Measurements from ENCODE around the gene MCF2L.

DNA sequence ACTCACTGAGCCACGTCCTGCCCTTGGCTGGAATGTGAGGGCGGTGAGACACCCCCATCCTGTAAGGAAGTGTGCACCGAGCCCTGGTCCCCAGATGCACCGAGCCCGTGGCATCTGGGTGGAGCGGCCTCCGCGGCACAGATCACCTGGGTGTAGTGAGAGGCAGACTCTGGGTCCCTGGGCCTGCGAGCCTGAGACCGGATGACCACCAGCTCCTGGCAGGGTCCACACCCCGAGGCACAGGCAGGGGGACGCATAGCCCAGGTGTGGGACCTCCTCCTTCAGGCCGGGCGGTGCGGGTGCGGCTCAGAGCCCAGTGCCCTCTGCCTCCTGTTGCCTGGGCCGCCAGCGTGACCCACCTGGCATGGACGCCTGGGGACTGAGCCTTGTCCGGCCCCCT, 12.4 kb downstream of the MCF2L start:
- TF ChIP-seq ISL1 (CRISPR knock-in tag; IDR thresholded peaks at IDR 0.05) (no peak), TOX (CRISPR knock-in tag; IDR thresholded peaks at IDR 0.05; ENCODE audit: borderline replicate concordance) (no peak), ZNF565 (CRISPR knock-in tag; conservative IDR thresholded peaks at IDR 0.05; ENCODE audit: low read depth) (no peak), RARB (CRISPR knock-in tag; IDR thresholded peaks at IDR 0.05) (no peak)
- TF ChIP-seq, protein P1, sequence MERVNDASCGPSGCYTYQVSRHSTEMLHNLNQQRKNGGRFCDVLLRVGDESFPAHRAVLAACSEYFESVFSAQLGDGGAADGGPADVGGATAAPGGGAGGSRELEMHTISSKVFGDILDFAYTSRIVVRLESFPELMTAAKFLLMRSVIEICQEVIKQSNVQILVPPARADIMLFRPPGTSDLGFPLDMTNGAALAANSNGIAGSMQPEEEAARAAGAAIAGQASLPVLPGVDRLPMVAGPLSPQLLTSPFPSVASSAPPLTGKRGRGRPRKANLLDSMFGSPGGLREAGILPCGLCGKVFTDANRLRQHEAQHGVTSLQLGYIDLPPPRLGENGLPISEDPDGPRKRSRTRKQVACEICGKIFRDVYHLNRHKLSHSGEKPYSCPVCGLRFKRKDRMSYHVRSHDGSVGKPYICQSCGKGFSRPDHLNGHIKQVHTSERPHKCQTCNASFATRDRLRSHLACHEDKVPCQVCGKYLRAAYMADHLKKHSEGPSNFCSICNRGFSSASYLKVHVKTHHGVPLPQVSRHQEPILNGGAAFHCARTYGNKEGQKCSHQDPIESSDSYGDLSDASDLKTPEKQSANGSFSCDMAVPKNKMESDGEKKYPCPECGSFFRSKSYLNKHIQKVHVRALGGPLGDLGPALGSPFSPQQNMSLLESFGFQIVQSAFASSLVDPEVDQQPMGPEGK (CRISPR knock-in tag; IDR thresholded peaks at IDR 0.05; ENCODE audit: borderline replicate concordance): no peak
- TF ChIP-seq, protein P2, sequence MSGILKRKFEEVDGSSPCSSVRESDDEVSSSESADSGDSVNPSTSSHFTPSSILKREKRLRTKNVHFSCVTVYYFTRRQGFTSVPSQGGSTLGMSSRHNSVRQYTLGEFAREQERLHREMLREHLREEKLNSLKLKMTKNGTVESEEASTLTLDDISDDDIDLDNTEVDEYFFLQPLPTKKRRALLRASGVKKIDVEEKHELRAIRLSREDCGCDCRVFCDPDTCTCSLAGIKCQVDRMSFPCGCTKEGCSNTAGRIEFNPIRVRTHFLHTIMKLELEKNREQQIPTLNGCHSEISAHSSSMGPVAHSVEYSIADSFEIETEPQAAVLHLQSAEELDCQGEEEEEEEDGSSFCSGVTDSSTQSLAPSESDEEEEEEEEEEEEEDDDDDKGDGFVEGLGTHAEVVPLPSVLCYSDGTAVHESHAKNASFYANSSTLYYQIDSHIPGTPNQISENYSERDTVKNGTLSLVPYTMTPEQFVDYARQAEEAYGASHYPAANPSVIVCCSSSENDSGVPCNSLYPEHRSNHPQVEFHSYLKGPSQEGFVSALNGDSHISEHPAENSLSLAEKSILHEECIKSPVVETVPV (CRISPR knock-in tag; IDR thresholded peaks at IDR 0.05): no peak
